SK-N-SH (cell line): Measurements from ENCODE around the gene CARMIL3. TPM values are rescaled to one million over a fixed set of nuclear protein-coding genes. Genes with fewer than 3 reads are reported as not detected.

Experiments
- CTCF ChIA-PET: fragments of 300-600, 350-600 bp; formaldehyde crosslinking; extraction: SDS; loops from one replicate; lab custom pipeline; 2021; lab: Yijun Ruan, JAX
- POLR2A ChIA-PET: fragments of 350-600 bp; sonication (Branson Sonifier 250); formaldehyde crosslinking; extraction: SDS; loops from one replicate; lab custom pipeline; 2020; ENCODE audit warnings: antibody characterized with exemption, inconsistent platforms; lab: Yijun Ruan, JAX
- DNase-seq: peaks from one replicate; pipeline ENCODE4 v3.0.0; 2012
- H2AFZ ChIP-seq: fragments of 200-600 bp; sonication (generic); 2 replicates; pipeline ENCODE4 v1.8.1; 2016; ENCODE audit warnings: antibody characterized with exemption, mild to moderate bottlenecking, low read depth
- H3F3A ChIP-seq: fragments of 200-600 bp; sonication (generic); replicated peaks from 2 replicates; pipeline ENCODE3; 2016; ENCODE audit warnings: antibody characterized with exemption, mild to moderate bottlenecking; ENCODE audit not compliant: insufficient read depth
- H3K27ac ChIP-seq, 2 experiments: fragments of 200-500 bp in 1 of 2; fragments of 200-600 bp in 1 of 2; sonication (Bioruptor generic) in 1 of 2; sonication (generic), shearing (Covaris generic) in 1 of 2; 2 replicates each; pipeline versions ENCODE4 v1.5.1 to v1.6.1; 2014 to 2016; ENCODE audit warnings: low read depth in 2 of 2, inconsistent platforms in 1 of 2, low read length in 1 of 2, mild to moderate bottlenecking in 1 of 2, mixed read lengths in 1 of 2
- H3K27me3 ChIP-seq: fragments of 200-600 bp; sonication (generic), shearing (Covaris generic); 2 replicates; pipeline ENCODE4 v1.6.1; 2016; ENCODE audit warnings: mixed run types; ENCODE audit not compliant: insufficient read depth
- H3K36me3 ChIP-seq, 2 experiments: fragments of 200-500 bp in 1 of 2; fragments of 200-600 bp in 1 of 2; sonication (Bioruptor generic) in 1 of 2; sonication (generic) in 1 of 2; replicated peaks in 1 of 2; 2 replicates each; pipeline versions ENCODE3 to v1.5.1; 2014 to 2016; ENCODE audit warnings: low read length in 1 of 2, mild to moderate bottlenecking in 1 of 2; ENCODE audit not compliant: insufficient read depth in 2 of 2, control insufficient read depth in 1 of 2
- H3K4me1 ChIP-seq, 2 experiments: fragments of 200-500 bp in 1 of 2; fragments of 200-600 bp in 1 of 2; sonication (Bioruptor generic) in 1 of 2; sonication (generic), shearing (Covaris generic) in 1 of 2; 2 replicates each; pipeline versions ENCODE4 v1.5.1 to v1.6.1; 2014 to 2016; ENCODE audit warnings: low read depth in 1 of 2, low read length in 1 of 2, mixed run types in 1 of 2; ENCODE audit not compliant: insufficient read depth in 2 of 2, control insufficient read depth in 1 of 2
- H3K4me2 ChIP-seq: fragments of 200-600 bp; sonication (generic), shearing (Covaris generic); 2 replicates; pipeline ENCODE4 v1.6.1; 2017; ENCODE audit warnings: mixed run types
- H3K4me3 ChIP-seq, 2 experiments: fragments of 200-500 bp in 1 of 2; fragments of 200-600 bp in 1 of 2; sonication (Bioruptor generic) in 1 of 2; sonication (generic), shearing (Covaris generic) in 1 of 2; 2 replicates each; pipeline versions ENCODE4 v1.5.1 to v1.8.1; 2014 to 2016; ENCODE audit warnings: low read depth in 2 of 2, inconsistent platforms in 1 of 2, low read length in 1 of 2, mild to moderate bottlenecking in 1 of 2, mixed read lengths in 1 of 2, moderate library complexity in 1 of 2
- H3K79me2 ChIP-seq: fragments of 200-600 bp; sonication (generic); 2 replicates; pipeline ENCODE4 v1.8.1; 2017; ENCODE audit warnings: mild to moderate bottlenecking; ENCODE audit not compliant: insufficient read depth
- H3K9ac ChIP-seq: fragments of 200-600 bp; sonication (generic); 2 replicates; pipeline ENCODE4 v1.6.1; 2017; ENCODE audit warnings: mixed run types
- H3K9me2 ChIP-seq: fragments of 200-600 bp; sonication (generic); 2 replicates; pipeline ENCODE4 v1.6.1; 2017; ENCODE audit warnings: mixed run types
- H3K9me3 ChIP-seq: fragments of 200-600 bp; sonication (generic); 2 replicates; pipeline ENCODE4 v1.6.1; 2017; ENCODE audit warnings: mixed run types, mild to moderate bottlenecking, moderate library complexity
- H4K20me1 ChIP-seq: fragments of 200-600 bp; sonication (generic); 2 replicates; pipeline ENCODE4 v1.6.1; 2017; ENCODE audit warnings: mild to moderate bottlenecking, mixed run types; ENCODE audit not compliant: insufficient read depth
- CTCF ChIP-seq: fragments of 200-600 bp; sonication (generic); IDR thresholded peaks from 2 replicates; pipeline ENCODE4 v1.6.1; 2017; ENCODE audit warnings: antibody characterized with exemption, mild to moderate bottlenecking, moderate library complexity
- EP300 ChIP-seq, 2 experiments: IDR thresholded peaks; 2 replicates each; pipeline versions ENCODE4 v1.4.0 to v1.6.1; 2012; ENCODE audit warnings: borderline replicate concordance in 1 of 2, low read depth in 1 of 2, low read length in 1 of 2
- FOSL2 ChIP-seq: IDR thresholded peaks from 2 replicates; pipeline ENCODE4 v1.4.0; 2012; ENCODE audit warnings: low read depth, mild to moderate bottlenecking, moderate library complexity, borderline replicate concordance
- FOXJ3 ChIP-seq: sonication (generic); formaldehyde crosslinking; IDR thresholded peaks from 2 replicates; pipeline ENCODE4 v1.5.1; 2020; ENCODE audit warnings: mild to moderate bottlenecking, missing genetic modification reagents
- IRF3 ChIP-seq: fragments of 150-350 bp; IDR thresholded peaks from 2 replicates; pipeline ENCODE4 v1.6.1; 2016; ENCODE audit warnings: mild to moderate bottlenecking, low read depth, low read length
- MEF2A ChIP-seq: IDR thresholded peaks from 2 replicates; pipeline ENCODE4 v1.4.0; 2012; ENCODE audit warnings: low read depth, borderline replicate concordance
- NFIC ChIP-seq: IDR thresholded peaks from 2 replicates; pipeline ENCODE4 v1.4.0; 2012; ENCODE audit warnings: borderline replicate concordance
- RFX5 ChIP-seq: IDR thresholded peaks from 2 replicates; pipeline ENCODE4 v1.6.1; 2012; ENCODE audit warnings: mild to moderate bottlenecking, improper control_type of control experiment, low read length
- SIN3A ChIP-seq: IDR thresholded peaks from 2 replicates; pipeline ENCODE4 v1.6.1; 2012; ENCODE audit warnings: low read depth, mild to moderate bottlenecking, low read length, moderate library complexity, borderline replicate concordance
- TCF12 ChIP-seq: IDR thresholded peaks from 2 replicates; pipeline ENCODE4 v1.4.0; 2012
- YY1 ChIP-seq: IDR thresholded peaks from 2 replicates; pipeline ENCODE4 v1.4.0; 2012; ENCODE audit warnings: low read depth, mild to moderate bottlenecking
- ZBTB33 ChIP-seq: IDR thresholded peaks from 2 replicates; pipeline ENCODE4 v1.4.0; 2012; ENCODE audit warnings: low read depth, borderline replicate concordance
- WGBS: methylation state at CpG from one replicate; pipeline ENCODE4 v1.1.6; 2017; ENCODE audit warnings: low lambda C conversion rate; 5-methylcytosine and 5-hydroxymethylcytosine counted together
- polyA plus RNA-seq, 3 experiments: library from polyadenylated mRNA; depleted of rRNA; stranded (reverse); fragments of >200 nt; gene quantifications; 2 replicates each; pipeline ENCODE4 v1.2.3, GENCODE V29; 2012

CARMIL3 gene
- polyA plus RNA-seq, 1 of the 3 experiments (the other 2 are of a cell fraction): 0.43 TPM

- H3K27ac ChIP-seq: no peak overlapping the region
- H3K4me2 ChIP-seq: peak overlapping the region; percentile 90
- no peak for TF ChIP-seq SIN3A
- TF ChIP-seq FOXJ3 (CRISPR knock-in tag): no peak
- no peak for TF ChIP-seq FOSL2
- no peak for TF ChIP-seq YY1
- no peak for TF ChIP-seq ZBTB33
- TF ChIP-seq CTCF: no peak
- no peak for TF ChIP-seq MEF2A
- no peak for TF ChIP-seq TCF12
- TF ChIP-seq NFIC: no peak
- TF ChIP-seq RFX5: no peak
- no peak for TF ChIP-seq IRF3
- TF ChIP-seq EP300 (IDR thresholded peaks at IDR 0.05; ENCODE audit: borderline replicate concordance in 1 of 2, low read depth in 1 of 2, low read length in 1 of 2): no peak
- H3K9ac ChIP-seq: no peak overlapping the region; the same call in 1 of the 2 replicates
- peak overlapping the region; percentile 17 to 88; a peak in 1 of 4 replicates for H3K4me3 ChIP-seq
- H3K9me3 ChIP-seq: no peaks in the 10 kb centered on the region
- peaks cover 12 to 39% of the 10 kb centered on the region in 2 experiments for H3K36me3 ChIP-seq
- H3K27me3 ChIP-seq: no peaks in the 10 kb centered on the region
- POLR2A ChIA-PET: interaction anchor here (0.9 to 3.2 kb wide), 2 partner anchors 20 kb away, joined by 5 to 21 read pairs; partner anchors contain the start of gene PSME1
- H3F3A ChIP-seq: peaks cover 11% of the 10 kb centered on the region
- no peak overlapping the region for H2AFZ ChIP-seq
- H3K79me2 ChIP-seq: peaks cover 6% of the 10 kb centered on the region; the same call in 1 of the 2 replicates
- H3K9me2 ChIP-seq: no peaks in the 10 kb centered on the region
- CTCF ChIA-PET: interaction anchor here (0.8 to 3.8 kb wide), 6 partner anchors 7 to 70 kb away, joined by 3 to 16 read pairs (median 4); partner anchors contain the start of gene IRF9
- WGBS: 79% methylated on average over 6 of the region's 6 CpGs
- no peaks in the 10 kb centered on the region for H4K20me1 ChIP-seq
- H3K4me1 ChIP-seq: peaks cover 10 to 17% of the 10 kb centered on the region in 2 experiments
- no peak for DNase-seq
Measured at GRCh38 chr14:24116128-24116814, 64.5 kb downstream of the CARMIL3 start.
